Astrocyte (in vitro differentiated cells and primary cell): Measurements from ENCODE around the gene NUP210.

ENCODE experiments used
- CTCF ChIP-seq: IDR thresholded peaks from 2 replicates; pipeline ENCODE4 v1.5.1; 2011; ENCODE audit warnings: low read depth, mild to moderate bottlenecking, inconsistent platforms, low read length, moderate library complexity; ENCODE audit not compliant: insufficient read depth
- EZH2 ChIP-seq: IDR thresholded peaks from 2 replicates; pipeline ENCODE4 v1.6.1; 2012; ENCODE audit warnings: mild to moderate bottlenecking, low read length, inconsistent platforms; ENCODE audit not compliant: insufficient read depth

GRCh38 chr3:13459605-13460340 is 39.7 kb upstream of the NUP210 start:
- TF ChIP-seq CTCF (no peak), EZH2 (no peak)
